K562 (cell line): ENCODE measurements around the gene LCE1E. TPM values are rescaled to one million over a fixed set of nuclear protein-coding genes. Genes with fewer than 3 reads are reported as not detected.

Experiments
- ATAC-seq: fragments of 200-7000 bp; cut with Tn5 transposase; 3 replicates; pipeline ENCODE4 v1.9.1; 2020; ENCODE audit warnings: moderate library complexity
- BruUV-seq: library from RNA; stranded (reverse); fragments of 400-500 nt; replicated peaks from 2 replicates; lab custom pipeline; 2021; lab: Mats Ljungman, UMichigan
- CTCF ChIA-PET: fragments of 300-600 bp; formaldehyde crosslinking; extraction: SDS; loops from one replicate; lab custom pipeline; 2021; ENCODE audit warnings: low intra/inter-chr PET ratio; lab: Yijun Ruan, JAX
- POLR2A ChIA-PET: fragments of 300-600, 350-650 bp; sonication (Branson Sonifier 250); formaldehyde crosslinking; extraction: SDS; loops from one replicate; lab custom pipeline; 2021; ENCODE audit warnings: antibody characterized with exemption, inconsistent platforms; lab: Yijun Ruan, JAX
- DNase-seq, 4 experiments: peaks; one replicate each; pipeline versions ENCODE4 v3.0.0 to v3.0.0-alpha.2; 2011 to 2018; ENCODE audit warnings: low spot score in 3 of 4, mixed read lengths in 3 of 4; ENCODE audit errors: extremely low read depth in 1 of 4
- FAIRE-seq: peaks from 2 replicates; lab custom pipeline; 2011; peaks lifted over from hg19 to GRCh38; lab: Jason Lieb, UNC
- H2AFZ ChIP-seq: 2 replicates; pipeline ENCODE4 v1.6.0; 2011; ENCODE audit warnings: low read depth, low read length, control low read depth, inconsistent platforms
- H3K27ac ChIP-seq: fragments of 200-600 bp; 3 replicates; pipeline ENCODE4 v1.8.0; 2011; ENCODE audit warnings: low read depth, mild to moderate bottlenecking, control low read depth, inconsistent platforms, low read length, moderate library complexity, mixed read lengths; ENCODE audit errors: extremely low read depth
- H3K27me3 ChIP-seq, 2 experiments: fragments of 300-600 bp in 1 of 2; 2 replicates in 1 of 2; 3 replicates in 1 of 2; pipeline versions ENCODE4 v1.6.0 to v1.8.0; 2011; ENCODE audit warnings: inconsistent platforms in 2 of 2, low read length in 2 of 2, mild to moderate bottlenecking in 1 of 2, mixed read lengths in 1 of 2, moderate library complexity in 1 of 2; ENCODE audit not compliant: control insufficient read depth in 2 of 2, insufficient read depth in 2 of 2
- H3K36me3 ChIP-seq: fragments of 300-600 bp; 3 replicates; pipeline ENCODE4 v1.8.0; 2011; ENCODE audit warnings: mild to moderate bottlenecking, low read length, inconsistent platforms; ENCODE audit not compliant: control insufficient read depth, insufficient read depth
- H3K4me1 ChIP-seq, 2 experiments: fragments of 200-600 bp in 1 of 2; replicated peaks in 1 of 2; 2 replicates in 1 of 2; 3 replicates in 1 of 2; pipeline versions ENCODE4 v1.5.1 to v1.8.0; 2011; ENCODE audit warnings: inconsistent platforms in 2 of 2, low read length in 2 of 2, mild to moderate bottlenecking in 1 of 2, mixed read lengths in 1 of 2, moderate library complexity in 1 of 2; ENCODE audit not compliant: control insufficient read depth in 2 of 2, insufficient read depth in 2 of 2
- H3K4me2 ChIP-seq: 2 replicates; pipeline ENCODE4 v1.6.1; 2011; ENCODE audit warnings: low read length, control low read depth, inconsistent platforms, mixed read lengths; ENCODE audit not compliant: insufficient read depth
- H3K4me3 ChIP-seq: fragments of 200-600 bp; sonication (generic), shearing (Covaris generic); 2 replicates; pipeline ENCODE4 v1.5.1; 2016; ENCODE audit warnings: control low read depth, inconsistent platforms
- H3K79me2 ChIP-seq: fragments of 200-600 bp; 3 replicates; pipeline ENCODE4 v1.8.0; 2011; ENCODE audit warnings: low read length, inconsistent platforms; ENCODE audit not compliant: control insufficient read depth, insufficient read depth
- H3K9ac ChIP-seq, 2 experiments: 2 replicates each; pipeline versions ENCODE4 v1.6.0 to v1.6.1; 2011; ENCODE audit warnings: low read depth in 2 of 2, low read length in 2 of 2, control low read depth in 1 of 2, inconsistent platforms in 1 of 2, mild to moderate bottlenecking in 1 of 2, mixed read lengths in 1 of 2; ENCODE audit not compliant: insufficient read depth in 1 of 2
- H3K9me1 ChIP-seq: one replicate; pipeline ENCODE4 v1.6.0; 2011; ENCODE audit warnings: inconsistent platforms, mild to moderate bottlenecking, low read length, moderate library complexity; ENCODE audit not compliant: control insufficient read depth, insufficient read depth
- H3K9me3 ChIP-seq: replicated peaks from 2 replicates; pipeline ENCODE4 v1.5.1; 2011; ENCODE audit warnings: low read depth, low read length, inconsistent platforms; ENCODE audit not compliant: control insufficient read depth, insufficient read depth
- H4K20me1 ChIP-seq: replicated peaks from 2 replicates; pipeline ENCODE4 v1.6.1; 2011; ENCODE audit warnings: low read length, inconsistent platforms, mixed read lengths; ENCODE audit not compliant: control insufficient read depth, insufficient read depth
- PTTG1 ChIP-seq: fragments of 450-650 bp; IDR thresholded peaks from 2 replicates; pipeline ENCODE4 v1.6.1; 2016; ENCODE audit warnings: low read depth, mild to moderate bottlenecking, missing genetic modification characterization, missing compliant biosample characterization
- ZNF217 ChIP-seq: sonication (generic); formaldehyde crosslinking; IDR thresholded peaks from 2 replicates; pipeline ENCODE4 v1.8.0; 2022; ENCODE audit warnings: mild to moderate bottlenecking, missing genetic modification reagents
- WGBS: fragments of 100-300 bp; shearing (Covaris generic); methylation state at CpG from one replicate; pipeline ENCODE4 v1.1.6; 2016; ENCODE audit warnings: low coverage, mixed read lengths; ENCODE audit not compliant: insufficient coverage; ENCODE audit errors: missing lambda C conversion rate; 5-methylcytosine and 5-hydroxymethylcytosine counted together
- in situ Hi-C: fragments of 300-500 bp; cut with MboI; formaldehyde crosslinking; loops from 4 replicates; pipeline ENCODE4 v1.15.0; 2018; ENCODE audit warnings: inconsistent platforms, mixed read lengths
- intact Hi-C: fragments of 100-400 bp; cut with micrococcal nuclease; formaldehyde crosslinking; loops from 2 replicates; pipeline ENCODE4 v1.14.2; 2022
- polyA plus RNA-seq, 8 experiments: library from polyadenylated mRNA; depleted of rRNA in 4 of 8; stranded (reverse) in 5 of 8; unstranded in 3 of 8; fragments of >200 nt; fragmentation: Nextera tagmentation in 2 of 8; fragmentation: Illumina TruSeq in 1 of 8; extraction: Ambion mirVana in 2 of 8; extraction: Trizol in 1 of 8; gene quantifications; 2 replicates each; pipeline versions ENCODE4 v1.2.1 to v1.2.3, GENCODE V29; 2011 to 2014; ENCODE audit warnings: inconsistent platforms in 1 of 8, missing spikeins in 1 of 8
- total RNA-seq, 7 experiments: library from RNA; depleted of rRNA in 6 of 7; stranded (reverse); fragments of >200 nt in 6 of 7; fragmentation: Illumina TruSeq in 2 of 7; extraction: Trizol in 2 of 7; gene quantifications; 2 replicates each; pipeline versions ENCODE4 v1.2.1 to v1.2.3, GENCODE V29; 2011 to 2021; ENCODE audit warnings: low replicate concordance in 1 of 7
- TF ChIP-seq, protein P1 (sequence below): fragments of 250-450 bp; sonication (Bioruptor Pico); IDR thresholded peaks from 2 replicates; pipeline ENCODE4 v1.5.0; 2021

The LCE1E gene
- total and polyA plus RNA-seq, 9 of the 15 experiments (the other 6 are each of a cell fraction or from before 2014, with no cell fraction given) = not detected

DNA sequence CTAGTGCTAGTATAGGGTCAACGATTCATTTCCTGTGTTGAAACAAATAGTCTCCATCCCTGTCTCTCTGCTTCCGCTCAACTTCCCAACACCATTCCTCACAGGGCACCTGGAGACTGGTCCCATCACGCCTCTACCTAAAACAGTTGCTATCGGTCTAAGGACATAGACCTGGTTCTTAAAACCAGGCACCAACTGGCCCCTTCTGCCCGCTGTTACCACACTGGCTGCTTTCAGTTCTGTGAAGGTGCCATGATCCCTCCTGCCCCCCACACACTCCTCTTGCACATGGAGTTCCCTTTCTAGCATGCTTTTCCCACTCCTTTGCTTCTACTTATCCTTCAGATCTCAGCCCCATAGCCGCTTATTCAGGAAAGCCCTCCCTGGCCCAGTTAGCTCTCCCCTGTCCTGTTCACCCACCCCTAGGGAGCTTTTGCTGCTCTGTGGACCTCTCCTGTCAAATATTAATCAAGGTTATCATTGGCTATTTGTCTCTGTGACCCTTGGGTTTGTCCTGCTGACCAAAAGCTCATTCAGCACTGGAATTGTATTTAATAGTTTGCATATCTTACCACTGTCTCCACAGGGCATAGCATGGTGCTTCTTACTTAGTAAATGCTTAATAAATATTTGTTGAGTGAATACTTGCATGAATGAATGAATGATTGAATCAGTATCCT is 40.2 kb upstream of the LCE1E start (continued):
- TF ChIP-seq, protein P1, sequence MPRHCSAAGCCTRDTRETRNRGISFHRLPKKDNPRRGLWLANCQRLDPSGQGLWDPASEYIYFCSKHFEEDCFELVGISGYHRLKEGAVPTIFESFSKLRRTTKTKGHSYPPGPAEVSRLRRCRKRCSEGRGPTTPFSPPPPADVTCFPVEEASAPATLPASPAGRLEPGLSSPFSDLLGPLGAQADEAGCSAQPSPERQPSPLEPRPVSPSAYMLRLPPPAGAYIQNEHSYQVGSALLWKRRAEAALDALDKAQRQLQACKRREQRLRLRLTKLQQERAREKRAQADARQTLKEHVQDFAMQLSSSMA = no peak

DNA sequence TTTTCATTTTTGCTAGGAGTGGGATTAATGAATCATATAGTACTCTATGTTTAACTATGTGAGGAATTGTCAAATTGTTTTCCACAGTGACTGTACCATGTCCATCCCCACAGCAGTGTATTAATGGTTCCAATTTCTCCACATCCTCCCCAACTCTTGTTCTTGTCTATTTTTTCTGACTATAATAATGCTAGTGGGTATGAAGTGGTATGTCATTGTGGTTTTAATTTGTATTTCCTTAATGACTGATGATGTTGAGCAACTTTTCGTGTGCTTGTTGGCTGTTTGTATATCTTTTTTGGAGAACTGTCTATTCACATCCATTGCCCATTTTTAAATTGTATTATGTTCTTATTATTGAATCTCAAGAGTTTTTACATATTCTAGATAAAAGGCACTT is 38.2 kb upstream of the LCE1E start:
- no peaks in the 10 kb centered on the region for H3K4me1 ChIP-seq
- H3K9me3 ChIP-seq = no peaks in the 10 kb centered on the region
- no peak overlapping the region for H3K9ac ChIP-seq
- no peak for TF ChIP-seq PTTG1 (tag)
- DNase-seq (no peak), ATAC-seq (no peak), FAIRE-seq (no peak)
- BruUV-seq = no TSS peak
- H3K4me2 ChIP-seq = no peak overlapping the region
- no peaks in the 10 kb centered on the region for H3K79me2 ChIP-seq
- WGBS = 0% methylated on average over 1 of the region's 1 CpG
- no peaks in the 10 kb centered on the region for H3K9me1 ChIP-seq
- no peak overlapping the region for H3K4me3 ChIP-seq
- in situ Hi-C loops = no loop called here
- H3K36me3 ChIP-seq = no peaks in the 10 kb centered on the region
- H2AFZ ChIP-seq = no peak overlapping the region
- no peaks in the 10 kb centered on the region for H4K20me1 ChIP-seq
- no peaks in the 10 kb centered on the region for H3K27me3 ChIP-seq
- ChIA-PET CTCF (no interaction called here), POLR2A (no interaction called here)
- intact Hi-C loops = loop anchor here (10.0 kb wide), 1 partner anchor 93 kb away; no protein-coding TSS in a partner anchor
- H3K27ac ChIP-seq = no peak overlapping the region

DNA sequence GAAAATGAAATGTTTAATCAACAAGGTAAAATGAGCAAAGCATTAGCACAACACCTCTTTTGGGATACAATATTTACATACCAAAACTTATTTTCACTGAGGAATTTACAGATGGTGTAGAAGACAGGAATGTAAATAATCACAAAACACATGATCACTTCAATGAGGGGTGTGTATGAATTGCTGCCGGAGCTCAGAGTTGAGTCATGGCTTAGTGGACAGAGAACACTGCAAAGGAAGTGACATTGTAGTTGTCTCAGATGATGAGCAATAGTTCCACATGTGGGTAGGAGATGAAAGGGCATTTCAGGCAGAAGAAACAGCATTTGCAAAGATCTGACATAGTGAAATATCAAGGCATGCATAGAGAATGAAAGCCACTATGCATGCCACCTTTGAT is 33.8 kb upstream of the LCE1E start:
- no peak overlapping the region for H3K4me3 ChIP-seq
- ATAC-seq = no peak
- POLR2A ChIA-PET = no interaction called here
- in situ Hi-C loops (no loop called here), intact Hi-C loops (no loop called here)
- H3K27me3 ChIP-seq = no peaks in the 10 kb centered on the region; a peak in 1 of 5 replicates
- H2AFZ ChIP-seq = no peak overlapping the region
- BruUV-seq = no TSS peak
- no peak for FAIRE-seq
- no peaks in the 10 kb centered on the region; a peak in 1 of 5 replicates for H3K4me1 ChIP-seq
- CTCF ChIA-PET = no interaction called here
- no peaks in the 10 kb centered on the region for H3K9me3 ChIP-seq
- no peaks in the 10 kb centered on the region for H4K20me1 ChIP-seq
- H3K27ac ChIP-seq = no peak overlapping the region
- TF ChIP-seq ZNF217 (CRISPR knock-in tag) = no peak
- H3K9ac ChIP-seq = no peak overlapping the region
- no peaks in the 10 kb centered on the region for H3K9me1 ChIP-seq
- H3K4me2 ChIP-seq = no peak overlapping the region
- 0% methylated on average over 1 of the region's 1 CpG for WGBS
- H3K36me3 ChIP-seq = no peaks in the 10 kb centered on the region
- DNase-seq = no peak
- no peaks in the 10 kb centered on the region for H3K79me2 ChIP-seq
